CD14-positive monocyte (primary cell): ENCODE measurements around the gene SYNCRIP. TPM values are rescaled to one million over a fixed set of nuclear protein-coding genes. Genes with fewer than 3 reads are reported as not detected.
A peak's percentile ranks its signal among the peaks of the same experiment; 100 is the strongest.

ENCODE experiments used
- DNase-seq, 3 donors: peaks; one replicate each; pipeline ENCODE4 v3.0.0-alpha.2; 2011 to 2022
- H2AFZ ChIP-seq: 2 replicates; pipeline ENCODE4 v1.6.0; 2012; ENCODE audit warnings: mild to moderate bottlenecking, low read depth, low read length, inconsistent platforms; ENCODE audit not compliant: insufficient read depth, poor library complexity, severe bottlenecking
- H3K27ac ChIP-seq, 2 donors: 1 replicate in 1 of 2; 2 replicates in 1 of 2; pipeline ENCODE4 v1.5.1; 2012 to 2013; ENCODE audit warnings: low read length in 2 of 2, control low read depth in 1 of 2, inconsistent platforms in 1 of 2, low read depth in 1 of 2, mild to moderate bottlenecking in 1 of 2
- H3K27me3 ChIP-seq, 2 donors: one replicate each; pipeline versions ENCODE4 v1.6.0 to v1.6.1; 2011 to 2013; ENCODE audit warnings: low read length in 2 of 2; ENCODE audit not compliant: control insufficient read depth in 2 of 2, insufficient read depth in 2 of 2
- H3K36me3 ChIP-seq, 2 donors: replicated peaks in 1 of 2; 1 replicate in 1 of 2; 2 replicates in 1 of 2; pipeline versions ENCODE4 v1.5.1 to v1.6.1; 2012 to 2013; ENCODE audit warnings: low read length in 2 of 2, control low read depth in 1 of 2, inconsistent platforms in 1 of 2, mild to moderate bottlenecking in 1 of 2; ENCODE audit not compliant: insufficient read depth in 2 of 2, control insufficient read depth in 1 of 2
- H3K4me1 ChIP-seq, 2 donors: 1 replicate in 1 of 2; 2 replicates in 1 of 2; pipeline versions ENCODE4 v1.5.1 to v1.6.1; 2012 to 2013; ENCODE audit warnings: low read length in 2 of 2, control low read depth in 1 of 2, inconsistent platforms in 1 of 2, mild to moderate bottlenecking in 1 of 2, moderate library complexity in 1 of 2; ENCODE audit not compliant: insufficient read depth in 2 of 2, control insufficient read depth in 1 of 2
- H3K4me2 ChIP-seq: replicated peaks from 2 replicates; pipeline ENCODE3; 2012; ENCODE audit warnings: low read length, moderate library complexity, mild to moderate bottlenecking; ENCODE audit not compliant: poor library complexity, severe bottlenecking; ENCODE audit errors: extremely low read depth
- H3K4me3 ChIP-seq, 3 experiments: fragments of 200-600 bp in 1 of 3; sonication (generic) in 1 of 3; replicated peaks in 1 of 3; 1 replicate in 2 of 3; 2 replicates in 1 of 3; pipeline ENCODE4 v1.5.1; 2011 to 2013; ENCODE audit warnings: low read length in 3 of 3, mild to moderate bottlenecking in 3 of 3, control low read depth in 2 of 3, low read depth in 2 of 3, inconsistent platforms in 1 of 3, moderate library complexity in 1 of 3
- H3K79me2 ChIP-seq: 2 replicates; pipeline ENCODE4 v1.6.0; 2012; ENCODE audit warnings: mild to moderate bottlenecking, control low read depth, inconsistent platforms, low read length, moderate library complexity; ENCODE audit not compliant: insufficient read depth
- H3K9ac ChIP-seq: 2 replicates; pipeline ENCODE4 v1.6.0; 2017; ENCODE audit warnings: low read length, mild to moderate bottlenecking; ENCODE audit not compliant: insufficient read depth, poor library complexity, severe bottlenecking
- H3K9me3 ChIP-seq, 2 donors: replicated peaks in 1 of 2; 1 replicate in 1 of 2; 2 replicates in 1 of 2; pipeline versions ENCODE4 v1.5.1 to v1.6.1; 2012 to 2013; ENCODE audit warnings: low read length in 2 of 2, control low read depth in 1 of 2; ENCODE audit not compliant: control insufficient read depth in 1 of 2, insufficient read depth in 1 of 2
- H4K20me1 ChIP-seq: 2 replicates; pipeline ENCODE4 v1.6.0; 2012; ENCODE audit warnings: mild to moderate bottlenecking, low read length, control low read depth, moderate library complexity; ENCODE audit not compliant: insufficient read depth
- H3K27ac Mint-ChIP-seq, 7 donors: one replicate each; pipeline ENCODE4 v1.8.0; 2020; ENCODE audit warnings: mild to moderate bottlenecking in 7 of 7, mixed read lengths in 7 of 7, moderate library complexity in 6 of 7, inconsistent platforms in 2 of 7
- H3K27me3 Mint-ChIP-seq, 3 donors: one replicate each; pipeline ENCODE4 v1.8.0; 2021 to 2022; ENCODE audit warnings: low read depth in 3 of 3, mild to moderate bottlenecking in 3 of 3, mixed read lengths in 3 of 3, moderate library complexity in 3 of 3, inconsistent platforms in 1 of 3
- H3K36me3 Mint-ChIP-seq, 2 donors: one replicate each; pipeline ENCODE4 v1.8.0; 2020; ENCODE audit warnings: mixed read lengths in 2 of 2, inconsistent platforms in 1 of 2, mild to moderate bottlenecking in 1 of 2
- H3K4me1 Mint-ChIP-seq: one replicate; pipeline ENCODE4 v1.8.0; 2020; ENCODE audit warnings: mild to moderate bottlenecking, mixed read lengths
- H3K4me3 Mint-ChIP-seq, 2 donors: one replicate each; pipeline ENCODE4 v1.8.0; 2020; ENCODE audit warnings: mild to moderate bottlenecking in 2 of 2, mixed read lengths in 2 of 2, moderate library complexity in 1 of 2
- H3K9me3 Mint-ChIP-seq, 7 donors: one replicate each; pipeline ENCODE4 v1.8.0; 2020 to 2022; ENCODE audit warnings: mixed read lengths in 7 of 7, mild to moderate bottlenecking in 6 of 7, moderate library complexity in 6 of 7, inconsistent platforms in 2 of 7
- WGBS: methylation state at CpG from one replicate; pipeline ENCODE4 v1.1.5; 2013; ENCODE audit warnings: missing lambda C conversion rate; ENCODE audit not compliant: insufficient coverage; 5-methylcytosine and 5-hydroxymethylcytosine counted together
- intact Hi-C, 2 donors: fragments of 100-400 bp; cut with micrococcal nuclease; formaldehyde crosslinking; loops; one replicate each; pipeline versions ENCODE4 v1.15.0 to v1.15.1; 2023
- polyA plus RNA-seq, 3 donors: library from polyadenylated mRNA; depleted of rRNA in 1 of 3; unstranded in 2 of 3; stranded (reverse) in 1 of 3; fragments of 300-500 nt in 2 of 3; fragments of >200 nt in 1 of 3; fragmentation: Illumina TruSeq in 2 of 3; gene quantifications; 1 replicate in 2 of 3; 2 replicates in 1 of 3; pipeline ENCODE4 v1.2.3, GENCODE V29; 2012 to 2021
- TF ChIP-seq, protein P1 (sequence below): fragments of 200-600 bp; IDR thresholded peaks from one replicate; pipeline ENCODE4 v1.8.0; 2022; ENCODE audit warnings: antibody characterized with exemption, mild to moderate bottlenecking

SYNCRIP gene
- polyA plus RNA-seq, 3 donors, result 11.1 to 41.4 (median 36.6) TPM

GRCh38 chr6:85581572-85581971 is 61.1 kb downstream of the SYNCRIP start:
- peaks cover 6 to 31% of the 10 kb centered on the region in 2 donors for H3K36me3 ChIP-seq
- H3K79me2 ChIP-seq, result peaks cover 99% of the 10 kb centered on the region
- no peak overlapping the region for H2AFZ ChIP-seq
- H3K4me1 ChIP-seq, result peaks cover 6 to 8% of the 10 kb centered on the region in 2 donors
- no peaks in the 10 kb centered on the region for H3K27me3 ChIP-seq
- H3K4me3 Mint-ChIP-seq, result no peak overlapping the region
- H3K4me3 ChIP-seq, result no peak overlapping the region
- no peak overlapping the region for H3K27ac ChIP-seq
- intact Hi-C loops, result no loop called here
- DNase-seq, result no peak
- peaks cover 61% of the 10 kb centered on the region for H4K20me1 ChIP-seq
- H3K27me3 Mint-ChIP-seq, result peaks cover 0 to 1% (median 0%) of the 10 kb centered on the region in 3 donors
- H3K9ac ChIP-seq, result no peak overlapping the region
- H3K9me3 ChIP-seq, result no peaks in the 10 kb centered on the region
- H3K36me3 Mint-ChIP-seq, result peaks cover 18 to 29% of the 10 kb centered on the region in 2 donors
- no peak overlapping the region for H3K4me2 ChIP-seq
- H3K27ac Mint-ChIP-seq, result peak overlapping the region in 1 of 7 donors; percentile 16
- peaks cover 14% of the 10 kb centered on the region for H3K4me1 Mint-ChIP-seq
- TF ChIP-seq, protein P1, sequence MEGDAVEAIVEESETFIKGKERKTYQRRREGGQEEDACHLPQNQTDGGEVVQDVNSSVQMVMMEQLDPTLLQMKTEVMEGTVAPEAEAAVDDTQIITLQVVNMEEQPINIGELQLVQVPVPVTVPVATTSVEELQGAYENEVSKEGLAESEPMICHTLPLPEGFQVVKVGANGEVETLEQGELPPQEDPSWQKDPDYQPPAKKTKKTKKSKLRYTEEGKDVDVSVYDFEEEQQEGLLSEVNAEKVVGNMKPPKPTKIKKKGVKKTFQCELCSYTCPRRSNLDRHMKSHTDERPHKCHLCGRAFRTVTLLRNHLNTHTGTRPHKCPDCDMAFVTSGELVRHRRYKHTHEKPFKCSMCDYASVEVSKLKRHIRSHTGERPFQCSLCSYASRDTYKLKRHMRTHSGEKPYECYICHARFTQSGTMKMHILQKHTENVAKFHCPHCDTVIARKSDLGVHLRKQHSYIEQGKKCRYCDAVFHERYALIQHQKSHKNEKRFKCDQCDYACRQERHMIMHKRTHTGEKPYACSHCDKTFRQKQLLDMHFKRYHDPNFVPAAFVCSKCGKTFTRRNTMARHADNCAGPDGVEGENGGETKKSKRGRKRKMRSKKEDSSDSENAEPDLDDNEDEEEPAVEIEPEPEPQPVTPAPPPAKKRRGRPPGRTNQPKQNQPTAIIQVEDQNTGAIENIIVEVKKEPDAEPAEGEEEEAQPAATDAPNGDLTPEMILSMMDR, result no peak
- peaks cover 8 to 33% (median 22%) of the 10 kb centered on the region in 7 donors for H3K9me3 Mint-ChIP-seq

- peaks cover 6 to 31% of the 10 kb centered on the region in 2 donors for H3K36me3 ChIP-seq
- WGBS, result no CpG with 5 or more reads among the region's 1 CpG
- no peak for DNase-seq
- H2AFZ ChIP-seq, result no peak overlapping the region
- no peak overlapping the region for H3K4me3 Mint-ChIP-seq
- peaks cover 9 to 12% of the 10 kb centered on the region in 2 donors for H3K4me1 ChIP-seq
- H3K27ac ChIP-seq, result peak overlapping the region in 1 of 2 donors; percentile 8
- H3K4me1 Mint-ChIP-seq, result peaks cover 12% of the 10 kb centered on the region
- H4K20me1 ChIP-seq, result peaks cover 65% of the 10 kb centered on the region
- peaks cover 0 to 1% (median 0%) of the 10 kb centered on the region in 3 donors for H3K27me3 Mint-ChIP-seq
- H3K9me3 Mint-ChIP-seq, result peaks cover 8 to 32% (median 21%) of the 10 kb centered on the region in 7 donors
- intact Hi-C loops, result no loop called here
- H3K27me3 ChIP-seq, result no peaks in the 10 kb centered on the region
- no peak overlapping the region for H3K9ac ChIP-seq
- no peak overlapping the region for H3K4me3 ChIP-seq
- H3K27ac Mint-ChIP-seq, result no peak overlapping the region
- peaks cover 98% of the 10 kb centered on the region for H3K79me2 ChIP-seq
- H3K4me2 ChIP-seq, result no peak overlapping the region
- no peaks in the 10 kb centered on the region for H3K9me3 ChIP-seq
- peaks cover 17 to 28% of the 10 kb centered on the region in 2 donors for H3K36me3 Mint-ChIP-seq
- TF ChIP-seq, protein P1, result no peak
Observed at GRCh38 chr6:85580878-85581267, 61.8 kb downstream of the SYNCRIP start.
